Measurements from ENCODE around the gene CARD10. TPM values are rescaled to one million over a fixed set of nuclear protein-coding genes. Genes with fewer than 3 reads are reported as not detected.

CARD10 gene
- total RNA-seq, 4 donors from 2014 or later = 6.5 to 17.3 (median 11.0) TPM

DNA sequence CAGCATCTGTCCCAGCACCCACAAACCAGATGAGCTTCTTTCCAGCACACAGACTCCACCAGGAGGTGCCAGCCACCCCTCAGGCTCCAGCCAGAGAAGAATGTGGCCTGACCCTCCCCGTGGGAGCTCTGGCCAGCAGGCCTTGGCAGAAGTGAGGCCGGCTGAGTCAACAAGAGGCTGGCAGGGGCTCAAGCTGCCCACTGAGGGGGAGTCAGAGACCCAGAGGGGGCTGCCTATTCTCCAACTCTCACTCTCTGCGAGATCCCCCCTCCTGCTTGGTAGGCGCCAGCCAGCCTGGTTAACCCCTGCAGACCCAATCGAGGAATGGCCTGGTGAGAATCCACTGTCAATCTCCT, 30.5 kb upstream of the CARD10 start:
- Histone ChIP-seq H3K27me3 (no peaks in the 10 kb centered on the region), H3K4me3 (replicated peaks in 1 of 3) (no peak overlapping the region), H3K27ac (peak overlapping the region; percentile 11 to 48 (median 46)), H3K36me3 (no peaks in the 10 kb centered on the region), H3K9me3 (no peaks in the 10 kb centered on the region), H3K4me1 (peaks cover 34 to 63% of the 10 kb centered on the region in 2 donors)
- intact Hi-C loops (cut with DNase I) = loop anchor here (10.0 kb wide), 1 partner anchor 45 kb away; no protein-coding TSS in a partner anchor
- TF ChIP-seq POLR2A (IDR thresholded peaks at IDR 0.05) (no peak), CTCF (IDR thresholded peaks at IDR 0.05) (peak in 3 of 6 experiments; percentile 42 to 54 (median 45))
- 20 to 30% methylated on average over 5 of the region's 5 CpGs for WGBS, 2 donors
- DNase-seq = peak; percentile 89 to 90

DNA sequence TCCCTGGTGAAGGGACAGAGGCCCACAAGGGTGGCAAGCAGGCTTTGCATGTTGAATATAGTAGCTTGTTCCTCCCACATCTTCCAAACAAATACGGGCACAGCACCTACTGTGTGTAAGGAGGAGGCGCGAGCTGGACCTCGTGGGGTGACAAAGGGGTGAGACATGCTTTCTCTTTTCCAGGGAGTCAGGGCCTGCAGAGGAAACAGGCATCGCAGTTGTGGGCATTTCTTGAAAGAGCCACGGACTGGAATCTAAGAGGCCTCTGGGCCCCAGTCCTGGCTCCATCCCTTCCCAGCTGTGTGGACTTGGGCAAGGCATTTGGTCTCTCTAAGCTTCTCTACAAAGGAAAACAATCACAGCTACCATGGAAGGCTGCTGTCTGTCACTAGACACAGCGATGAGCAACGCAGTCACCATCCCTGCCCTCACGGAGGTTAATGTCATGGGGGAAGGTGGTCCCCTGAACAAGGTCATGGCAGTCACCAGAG, 28.1 kb upstream of the CARD10 start:
- DNase-seq = no peak
- no peaks in the 10 kb centered on the region for H3K27me3 ChIP-seq
- intact Hi-C loops (cut with DNase I) = loop anchor here (10.0 kb wide), 1 partner anchor 48 kb away; no protein-coding TSS in a partner anchor
- no peaks in the 10 kb centered on the region for H3K9me3 ChIP-seq
- H3K4me1 ChIP-seq = peaks cover 34 to 58% of the 10 kb centered on the region in 2 donors
- 58 to 60% methylated on average over 9 of the region's 9 CpGs for WGBS, 2 donors
- no peak for TF ChIP-seq CTCF (IDR thresholded peaks at IDR 0.05)
- no peak overlapping the region for H3K4me3 ChIP-seq (replicated peaks in 1 of 3)
- H3K36me3 ChIP-seq = no peaks in the 10 kb centered on the region
- H3K27ac ChIP-seq = peak overlapping the region; percentile 85 to 94 (median 92)

DNA sequence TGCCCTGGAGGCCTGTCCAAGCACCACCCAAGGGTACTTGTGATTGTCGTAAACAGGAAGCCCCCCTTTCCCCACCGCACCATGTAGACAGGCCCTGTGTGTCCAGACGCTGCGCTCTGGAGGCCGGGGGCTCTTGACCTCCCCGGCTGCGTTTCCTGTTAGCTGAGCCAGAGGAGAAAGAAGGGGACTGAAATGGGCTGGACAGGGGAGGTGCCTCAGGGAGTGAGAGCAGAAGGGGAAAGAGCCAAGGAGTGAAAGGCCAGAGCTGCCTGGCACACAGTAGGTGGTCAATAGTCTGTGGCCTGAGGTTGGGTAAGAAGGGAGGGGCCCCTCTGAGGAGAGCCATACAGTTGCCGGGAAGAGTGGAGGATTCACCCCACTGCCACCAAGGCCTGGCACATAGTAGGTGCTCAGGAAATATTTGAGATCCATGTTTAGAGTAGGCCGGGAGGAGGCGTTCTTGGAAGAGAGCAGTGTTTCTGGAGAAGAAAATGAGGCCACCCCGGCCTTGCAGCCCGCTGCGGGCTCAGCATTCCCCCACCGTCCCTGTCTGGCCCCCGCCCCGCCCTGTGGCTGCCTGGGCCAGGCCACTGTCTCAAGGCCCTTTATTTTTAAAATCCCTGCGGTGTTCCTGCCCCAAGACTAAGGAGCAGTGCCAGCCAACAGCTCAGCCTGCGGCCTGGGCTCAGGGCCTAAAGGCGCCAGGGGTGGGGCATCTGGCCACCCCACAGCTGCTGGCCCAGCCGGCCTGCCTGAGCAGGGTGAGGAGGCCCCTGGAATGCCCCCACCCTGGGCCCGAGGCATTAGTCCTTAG, 27.4 kb upstream of the CARD10 start:
- TF ChIP-seq POLR2A (IDR thresholded peaks at IDR 0.05) = no peak
- no peak for TF ChIP-seq CTCF (IDR thresholded peaks at IDR 0.05)
- Histone ChIP-seq H3K27me3 (no peaks in the 10 kb centered on the region), H3K4me1 (peaks cover 34 to 52% of the 10 kb centered on the region in 2 donors), H3K4me3 (replicated peaks in 1 of 3) (no peak overlapping the region), H3K9me3 (no peaks in the 10 kb centered on the region), H3K36me3 (no peaks in the 10 kb centered on the region), H3K27ac (peak overlapping the region; percentile 85 to 94 (median 92))
- intact Hi-C loops (cut with DNase I) = loop anchor here (10.0 kb wide), 1 partner anchor 48 kb away; no protein-coding TSS in a partner anchor
- DNase-seq = peak; percentile 70 to 75
- WGBS, 2 donors = 38 to 43% methylated on average over 18 to 20 of the region's 21 CpGs

GRCh38 chr22:37545703-37546436, 26.7 kb upstream of the CARD10 start:
- WGBS, 2 donors = 4 to 19% methylated on average over 4 to 9 of the region's 28 CpGs

More at GRCh38 chr22:37545703-37546436, 26.7 kb upstream of the CARD10 start:
- no peaks in the 10 kb centered on the region for H3K36me3 ChIP-seq
- no peak overlapping the region for H3K4me3 ChIP-seq (replicated peaks in 1 of 3)
- H3K27ac ChIP-seq = peak overlapping the region; percentile 85 to 94 (median 92)
- H3K27me3 ChIP-seq = no peaks in the 10 kb centered on the region
- TF ChIP-seq CTCF (IDR thresholded peaks at IDR 0.05) (no peak), POLR2A (IDR thresholded peaks at IDR 0.05) (peak in 1 of 2 donors; percentile 46)
- intact Hi-C loops (cut with DNase I) = loop anchor here (10.0 kb wide), 1 partner anchor 49 kb away; no protein-coding TSS in a partner anchor
- peak; percentile 84 to 86 for DNase-seq
- peaks cover 34 to 46% of the 10 kb centered on the region in 2 donors for H3K4me1 ChIP-seq
- H3K9me3 ChIP-seq = no peaks in the 10 kb centered on the region
